H9 (cell line): ENCODE measurements around the gene SEC11A. TPM values are rescaled to one million over a fixed set of nuclear protein-coding genes. Genes with fewer than 3 reads are reported as not detected.

Experiments used
- DNase-seq: peaks from one replicate; pipeline ENCODE4 v3.0.0-alpha.2; 2017
- H2AFZ ChIP-seq: one replicate; pipeline ENCODE4 v1.6.1; 2013; ENCODE audit warnings: mild to moderate bottlenecking, low read length, control low read depth, moderate library complexity
- H2AK5ac ChIP-seq: 2 replicates; pipeline ENCODE4 v1.6.1; 2013; ENCODE audit warnings: low read length, control low read depth, mixed read lengths; ENCODE audit not compliant: insufficient read length
- H2BK120ac ChIP-seq: one replicate; pipeline ENCODE4 v1.6.1; 2013; ENCODE audit warnings: low read depth, mild to moderate bottlenecking, low read length, control low read depth, inconsistent platforms; ENCODE audit not compliant: poor library complexity, severe bottlenecking
- H2BK12ac ChIP-seq: 2 replicates; pipeline ENCODE4 v1.6.1; 2013; ENCODE audit warnings: low read length, control low read depth, mixed read lengths, low read depth; ENCODE audit not compliant: insufficient read length
- H2BK15ac ChIP-seq: 2 replicates; pipeline ENCODE4 v1.6.1; 2013; ENCODE audit warnings: low read depth, low read length, control low read depth
- H2BK20ac ChIP-seq: one replicate; pipeline ENCODE4 v1.6.1; 2013; ENCODE audit warnings: low read depth, mild to moderate bottlenecking, low read length, control low read depth, inconsistent platforms; ENCODE audit not compliant: poor library complexity, severe bottlenecking
- H2BK5ac ChIP-seq: 2 replicates; pipeline ENCODE4 v1.6.1; 2013; ENCODE audit warnings: low read length, control low read depth, mixed read lengths; ENCODE audit not compliant: insufficient read length
- H3K14ac ChIP-seq: 2 replicates; pipeline ENCODE4 v1.6.1; 2013; ENCODE audit warnings: low read length, control low read depth; ENCODE audit not compliant: insufficient read depth
- H3K18ac ChIP-seq: 2 replicates; pipeline ENCODE4 v1.6.1; 2013; ENCODE audit warnings: low read depth, mild to moderate bottlenecking, mixed read lengths, low read length, control low read depth; ENCODE audit not compliant: insufficient read length
- H3K23ac ChIP-seq: 2 replicates; pipeline ENCODE4 v1.6.1; 2013; ENCODE audit warnings: low read length, control low read depth, mixed read lengths, low read depth; ENCODE audit not compliant: insufficient read length
- H3K23me2 ChIP-seq: 2 replicates; pipeline ENCODE4 v1.6.1; 2013; ENCODE audit warnings: low read depth, mild to moderate bottlenecking, mixed read lengths, low read length, control low read depth; ENCODE audit not compliant: insufficient read length, poor library complexity, severe bottlenecking
- H3K27ac ChIP-seq: 2 replicates; pipeline ENCODE4 v1.5.1; 2013; ENCODE audit warnings: low read length, control low read depth, mixed read lengths, low read depth; ENCODE audit not compliant: insufficient read length
- H3K27me3 ChIP-seq: 2 replicates; pipeline ENCODE4 v1.6.1; 2013; ENCODE audit warnings: low read length, control low read depth, inconsistent platforms; ENCODE audit not compliant: insufficient read depth
- H3K4ac ChIP-seq: 2 replicates; pipeline ENCODE4 v1.6.1; 2013; ENCODE audit warnings: low read depth, mild to moderate bottlenecking, control low read depth, inconsistent platforms, low read length, moderate library complexity
- H3K4me1 ChIP-seq: 2 replicates; pipeline ENCODE4 v1.6.1; 2013; ENCODE audit warnings: low read length, control low read depth, inconsistent platforms; ENCODE audit not compliant: insufficient read depth
- H3K4me2 ChIP-seq: 2 replicates; pipeline ENCODE4 v1.6.1; 2013; ENCODE audit warnings: low read length, control low read depth, mixed read lengths; ENCODE audit not compliant: insufficient read length, insufficient read depth
- H3K56ac ChIP-seq: 2 replicates; pipeline ENCODE4 v1.6.1; 2013; ENCODE audit warnings: low read depth, mild to moderate bottlenecking, mixed read lengths, low read length, control low read depth; ENCODE audit not compliant: insufficient read length
- H3K79me1 ChIP-seq: 2 replicates; pipeline ENCODE4 v1.6.1; 2013; ENCODE audit warnings: low read depth, mild to moderate bottlenecking, moderate library complexity, low read length, control low read depth, inconsistent platforms; ENCODE audit not compliant: insufficient read depth, poor library complexity, severe bottlenecking
- H3K79me2 ChIP-seq: 2 replicates; pipeline ENCODE4 v1.6.1; 2013; ENCODE audit warnings: low read length, control low read depth, inconsistent platforms; ENCODE audit not compliant: insufficient read depth
- H3K9ac ChIP-seq: 2 replicates; pipeline ENCODE4 v1.6.1; 2013; ENCODE audit warnings: low read length, control low read depth, mixed read lengths; ENCODE audit not compliant: insufficient read length; ENCODE audit errors: extremely low read depth
- H3K9me3 ChIP-seq: one replicate; pipeline ENCODE4 v1.6.1; 2013; ENCODE audit warnings: low read depth, low read length, inconsistent platforms; ENCODE audit not compliant: control insufficient read depth
- H3T11ph ChIP-seq: one replicate; pipeline ENCODE4 v1.6.1; 2013; ENCODE audit warnings: mild to moderate bottlenecking, low read length, control low read depth, inconsistent platforms
- H4K20me1 ChIP-seq: one replicate; pipeline ENCODE4 v1.6.1; 2013; ENCODE audit not compliant: control insufficient read depth, insufficient read length, insufficient read depth
- H4K5ac ChIP-seq: 2 replicates; pipeline ENCODE4 v1.6.1; 2013; ENCODE audit warnings: low read depth, mild to moderate bottlenecking, mixed read lengths, low read length, control low read depth; ENCODE audit not compliant: insufficient read length
- H4K8ac ChIP-seq: replicated peaks from 2 replicates; pipeline ENCODE4 v1.6.1; 2013; ENCODE audit warnings: low read length, control low read depth, mixed read lengths, low read depth; ENCODE audit not compliant: insufficient read length
- H4K91ac ChIP-seq: 2 replicates; pipeline ENCODE4 v1.6.1; 2013; ENCODE audit warnings: low read depth, mild to moderate bottlenecking, moderate library complexity, mixed read lengths, low read length, control low read depth; ENCODE audit not compliant: insufficient read length
- H3K27ac Mint-ChIP-seq, 3 experiments: 2 replicates in 2 of 3; 3 replicates in 1 of 3; pipeline ENCODE4 v1.8.0; 2020 to 2021; ENCODE audit warnings: mixed read lengths in 3 of 3, mild to moderate bottlenecking in 1 of 3, moderate library complexity in 1 of 3
- H3K27me3 Mint-ChIP-seq: 2 replicates; pipeline ENCODE4 v1.8.0; 2021; ENCODE audit warnings: low read depth, mild to moderate bottlenecking, moderate library complexity, mixed read lengths
- H3K36me3 Mint-ChIP-seq, 3 experiments: 2 replicates in 2 of 3; 3 replicates in 1 of 3; pipeline ENCODE4 v1.8.0; 2020 to 2021; ENCODE audit warnings: low read depth in 3 of 3, mixed read lengths in 3 of 3; ENCODE audit not compliant: insufficient read depth in 1 of 3
- H3K4me1 Mint-ChIP-seq, 2 experiments: 2 replicates each; pipeline ENCODE4 v1.8.0; 2020; ENCODE audit warnings: mixed read lengths in 2 of 2
- H3K4me3 Mint-ChIP-seq, 2 experiments: 2 replicates in 1 of 2; 3 replicates in 1 of 2; pipeline ENCODE4 v1.8.0; 2020 to 2021; ENCODE audit warnings: mild to moderate bottlenecking in 2 of 2, mixed read lengths in 2 of 2, moderate library complexity in 1 of 2
- H3K9me3 Mint-ChIP-seq, 2 experiments: 2 replicates in 1 of 2; 3 replicates in 1 of 2; pipeline ENCODE4 v1.8.0; 2020; ENCODE audit warnings: mild to moderate bottlenecking in 2 of 2, mixed read lengths in 2 of 2, moderate library complexity in 1 of 2
- CTCF ChIP-seq: fragments of 200-600 bp; sonication (generic); conservative IDR thresholded peaks from 3 replicates; pipeline ENCODE4 v1.8.0; 2021; ENCODE audit warnings: antibody characterized with exemption, mild to moderate bottlenecking
- WGBS: extraction: QIAGEN DNeasy Blood & Tissue Kit; methylation state at CpG from one replicate; pipeline ENCODE4 v1.1.7; 2013; ENCODE audit warnings: missing lambda C conversion rate, low lambda C conversion rate, mixed read lengths; ENCODE audit not compliant: insufficient read length; ENCODE audit errors: extremely low coverage; 5-methylcytosine and 5-hydroxymethylcytosine counted together
- total RNA-seq: library from RNA; stranded (reverse); gene quantifications from 2 replicates; pipeline ENCODE4 v1.2.1, GENCODE V29; 2021

Gene SEC11A
- total RNA-seq, 1 experiment from 2014 or later, result 250 TPM

GRCh38 chr15:84727429-84727828, 11.5 kb upstream of the SEC11A start:
- Histone ChIP-seq H2BK12ac (no peak overlapping the region), H4K91ac (no peak overlapping the region), H3K23ac (no peak overlapping the region), H4K5ac (no peak overlapping the region), H3K79me2 (no peaks in the 10 kb centered on the region), H3K9me3 (no peaks in the 10 kb centered on the region), H3K79me1 (no peaks in the 10 kb centered on the region), H3K14ac (no peak overlapping the region), H3K27me3 (no peaks in the 10 kb centered on the region), H2BK15ac (no peak overlapping the region), H3K9ac (no peak overlapping the region), H2AK5ac (no peak overlapping the region), H3K18ac (no peak overlapping the region), H2AFZ (no peak overlapping the region), H3K27ac (no peak overlapping the region), H3K56ac (no peak overlapping the region), H4K20me1 (no peaks in the 10 kb centered on the region), H2BK20ac (no peak overlapping the region), H3K4me2 (no peak overlapping the region), H4K8ac (no peak overlapping the region), H3K4ac (no peak overlapping the region), H3T11ph (no peak overlapping the region), H2BK5ac (no peak overlapping the region), H3K4me1 (no peaks in the 10 kb centered on the region), H3K23me2 (no peaks in the 10 kb centered on the region), H2BK120ac (no peak overlapping the region)
- Mint-ChIP-seq H3K4me3 (no peak overlapping the region), H3K27ac (no peak overlapping the region), H3K36me3 (no peaks in the 10 kb centered on the region), H3K4me1 (no peaks in the 10 kb centered on the region), H3K9me3 (no peaks in the 10 kb centered on the region), H3K27me3 (no peaks in the 10 kb centered on the region)
- DNase-seq, result no peak
- TF ChIP-seq CTCF, result no peak
- WGBS, result no CpG with 5 or more reads among the region's 6 CpGs
